Cardiac ventricle fibroblast (primary cell): ENCODE results near the gene ADGRL2. TPM values are rescaled to one million over a fixed set of nuclear protein-coding genes. Genes with fewer than 3 reads are reported as not detected.

Source experiments
- total RNA-seq: library from RNA; depleted of rRNA; stranded (reverse); fragments of >200 nt; gene quantifications from 2 replicates; pipeline ENCODE4 v1.2.3, GENCODE V29; 2015

The ADGRL2 gene
- 54.0 and 54.3 TPM in 2 replicates for total RNA-seq

GRCh38 chr1:81800695-81801650 lies at the start of gene ADGRL2:
TSS of gene ADGRL2 (plus strand) at chr1:81800934. CDS start at chr1:81836985, 36,051 bp downstream.

